MM.1S (cell line): ENCODE results near the gene LRMDA.

Experiments used
- DNase-seq: peaks from one replicate; pipeline ENCODE4 v3.0.0-alpha.2; 2015
- H2AFZ ChIP-seq: fragments of 300-600 bp; sonication (generic); 2 replicates; pipeline ENCODE4 v1.6.0; 2016; ENCODE audit warnings: antibody characterized with exemption, low read length
- H3F3A ChIP-seq: fragments of 300-600 bp; sonication (generic); 2 replicates; pipeline ENCODE4 v1.6.1; 2016; ENCODE audit warnings: mild to moderate bottlenecking, antibody characterized with exemption, low read length, moderate library complexity, mixed read lengths; ENCODE audit not compliant: insufficient read depth
- H3K27ac ChIP-seq: fragments of 300-600 bp; sonication (generic); 2 replicates; pipeline ENCODE4 v1.5.1; 2016; ENCODE audit warnings: mild to moderate bottlenecking, low read length
- H3K27me3 ChIP-seq: fragments of 300-600 bp; sonication (generic); replicated peaks from 2 replicates; pipeline ENCODE4 v1.6.0; 2016; ENCODE audit warnings: low read length; ENCODE audit not compliant: insufficient read depth
- H3K36me3 ChIP-seq: fragments of 300-600 bp; sonication (generic); replicated peaks from 2 replicates; pipeline ENCODE4 v1.6.1; 2016; ENCODE audit warnings: mild to moderate bottlenecking, low read length, mixed read lengths; ENCODE audit not compliant: insufficient read depth
- H3K4me1 ChIP-seq: fragments of 300-600 bp; sonication (generic); 2 replicates; pipeline ENCODE4 v1.6.1; 2016; ENCODE audit warnings: low read length, mixed read lengths
- H3K4me2 ChIP-seq: fragments of 300-600 bp; sonication (generic); 2 replicates; pipeline ENCODE4 v1.6.0; 2016; ENCODE audit warnings: low read depth, low read length
- H3K4me3 ChIP-seq: fragments of 300-600 bp; sonication (generic); 2 replicates; pipeline ENCODE4 v1.5.1; 2016; ENCODE audit warnings: low read length, mixed read lengths
- H3K79me2 ChIP-seq: fragments of 300-600 bp; sonication (generic); 2 replicates; pipeline ENCODE4 v1.6.1; 2016; ENCODE audit warnings: mixed run types, low read length, mixed read lengths
- H3K9ac ChIP-seq: fragments of 300-600 bp; sonication (generic); 2 replicates; pipeline ENCODE4 v1.6.1; 2016; ENCODE audit warnings: low read length, mixed read lengths
- H3K9me2 ChIP-seq: fragments of 300-600 bp; sonication (generic); replicated peaks from 2 replicates; pipeline ENCODE4 v1.6.1; 2016; ENCODE audit warnings: mild to moderate bottlenecking, low read length, mixed read lengths; ENCODE audit not compliant: insufficient read depth
- H3K9me3 ChIP-seq: fragments of 300-600 bp; sonication (generic); replicated peaks from 2 replicates; pipeline ENCODE4 v1.6.1; 2016; ENCODE audit warnings: mild to moderate bottlenecking, low read length, mixed read lengths; ENCODE audit not compliant: insufficient read depth
- H4K20me1 ChIP-seq: fragments of 300-600 bp; sonication (generic); 2 replicates; pipeline ENCODE4 v1.6.1; 2016; ENCODE audit warnings: mild to moderate bottlenecking, low read length, moderate library complexity, mixed read lengths; ENCODE audit not compliant: insufficient read depth
- EZH2 ChIP-seq: fragments of 300-600 bp; sonication (generic); optimal IDR thresholded peaks from 2 replicates; pipeline ENCODE3; 2017; ENCODE audit warnings: low read depth, mild to moderate bottlenecking, antibody characterized with exemption, low read length, mixed read lengths
- EZH2phosphoT487 ChIP-seq: fragments of 300-600 bp; sonication (generic); IDR thresholded peaks from 2 replicates; pipeline ENCODE4 v1.6.1; 2018; ENCODE audit warnings: antibody characterized with exemption, low read length
- TF ChIP-seq, protein P1 (sequence below): fragments of 300-600 bp; sonication (generic); IDR thresholded peaks from 2 replicates; pipeline ENCODE4 v1.5.1; 2016; ENCODE audit warnings: antibody characterized with exemption, low read length, mixed read lengths

The LRMDA gene

DNA sequence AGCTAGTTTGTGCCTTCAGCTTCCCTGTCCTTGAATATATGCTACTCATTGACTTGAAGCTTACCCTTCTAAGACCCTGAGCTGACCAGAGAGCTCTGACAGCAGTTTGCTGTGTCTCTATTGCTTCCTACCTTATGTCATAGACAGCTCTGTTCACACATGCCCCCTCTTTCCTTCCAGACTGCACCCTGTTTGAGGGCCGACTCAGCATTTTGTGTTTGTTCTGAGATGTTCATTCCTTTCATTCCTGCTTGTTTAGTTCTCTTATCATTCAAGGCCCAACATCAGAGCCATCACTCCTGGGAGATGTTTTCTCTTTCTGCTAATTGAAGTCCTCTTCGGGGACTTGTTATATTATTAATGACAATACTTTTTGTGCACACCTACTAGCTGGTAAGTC lies 518.9 kb downstream of the LRMDA start:
- no peaks in the 10 kb centered on the region for H3K79me2 ChIP-seq
- no peaks in the 10 kb centered on the region for H4K20me1 ChIP-seq
- H3K9ac ChIP-seq = no peak overlapping the region
- no peaks in the 10 kb centered on the region for H3K36me3 ChIP-seq
- H3K9me3 ChIP-seq = no peaks in the 10 kb centered on the region
- DNase-seq = no peak
- no peak overlapping the region for H2AFZ ChIP-seq
- H3K4me1 ChIP-seq = no peaks in the 10 kb centered on the region
- H3K9me2 ChIP-seq = no peaks in the 10 kb centered on the region
- no peaks in the 10 kb centered on the region for H3K27me3 ChIP-seq
- H3F3A ChIP-seq = no peaks in the 10 kb centered on the region
- no peak overlapping the region for H3K4me3 ChIP-seq
- no peak overlapping the region for H3K4me2 ChIP-seq
- no peak for TF ChIP-seq EZH2
- TF ChIP-seq EZH2phosphoT487 = no peak
- TF ChIP-seq, protein P1, sequence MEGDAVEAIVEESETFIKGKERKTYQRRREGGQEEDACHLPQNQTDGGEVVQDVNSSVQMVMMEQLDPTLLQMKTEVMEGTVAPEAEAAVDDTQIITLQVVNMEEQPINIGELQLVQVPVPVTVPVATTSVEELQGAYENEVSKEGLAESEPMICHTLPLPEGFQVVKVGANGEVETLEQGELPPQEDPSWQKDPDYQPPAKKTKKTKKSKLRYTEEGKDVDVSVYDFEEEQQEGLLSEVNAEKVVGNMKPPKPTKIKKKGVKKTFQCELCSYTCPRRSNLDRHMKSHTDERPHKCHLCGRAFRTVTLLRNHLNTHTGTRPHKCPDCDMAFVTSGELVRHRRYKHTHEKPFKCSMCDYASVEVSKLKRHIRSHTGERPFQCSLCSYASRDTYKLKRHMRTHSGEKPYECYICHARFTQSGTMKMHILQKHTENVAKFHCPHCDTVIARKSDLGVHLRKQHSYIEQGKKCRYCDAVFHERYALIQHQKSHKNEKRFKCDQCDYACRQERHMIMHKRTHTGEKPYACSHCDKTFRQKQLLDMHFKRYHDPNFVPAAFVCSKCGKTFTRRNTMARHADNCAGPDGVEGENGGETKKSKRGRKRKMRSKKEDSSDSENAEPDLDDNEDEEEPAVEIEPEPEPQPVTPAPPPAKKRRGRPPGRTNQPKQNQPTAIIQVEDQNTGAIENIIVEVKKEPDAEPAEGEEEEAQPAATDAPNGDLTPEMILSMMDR = no peak
- H3K27ac ChIP-seq = no peak overlapping the region

DNA sequence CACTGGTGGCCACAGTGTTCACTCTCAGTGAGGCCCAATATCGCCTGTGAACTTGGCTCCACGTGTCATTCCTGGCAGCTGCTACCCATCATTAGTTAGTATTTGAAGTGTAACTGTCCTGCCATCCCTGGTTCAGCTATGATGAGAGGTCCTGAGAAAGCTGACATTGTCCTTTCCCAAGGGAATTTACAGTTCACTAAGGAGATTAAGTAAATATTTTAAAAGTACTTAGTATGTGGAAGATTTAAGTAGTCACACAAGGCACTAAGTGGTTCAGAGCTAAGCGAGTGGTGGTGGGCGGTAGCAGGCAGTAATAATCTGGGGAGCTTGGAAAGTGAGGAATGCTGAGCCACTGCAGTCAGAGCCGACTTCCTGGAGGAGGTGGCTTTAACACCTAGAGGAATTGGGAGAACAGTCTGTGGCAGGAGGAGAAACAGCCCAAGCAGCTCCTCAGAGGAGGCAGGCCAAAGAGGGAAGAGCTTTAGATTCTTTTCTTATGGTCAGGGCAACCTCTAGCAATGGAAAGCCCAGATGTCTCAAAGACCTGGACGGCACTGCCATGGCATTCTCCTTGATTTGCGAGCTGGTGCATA lies 519.7 kb downstream of the LRMDA start:
- Histone ChIP-seq H3K9me2 (no peaks in the 10 kb centered on the region), H3K79me2 (no peaks in the 10 kb centered on the region), H3K4me2 (no peak overlapping the region), H3K4me1 (no peaks in the 10 kb centered on the region), H4K20me1 (no peaks in the 10 kb centered on the region), H3F3A (no peaks in the 10 kb centered on the region), H3K4me3 (no peak overlapping the region), H3K36me3 (no peaks in the 10 kb centered on the region), H3K9ac (no peak overlapping the region), H2AFZ (no peak overlapping the region), H3K27ac (no peak overlapping the region), H3K9me3 (no peaks in the 10 kb centered on the region), H3K27me3 (no peaks in the 10 kb centered on the region)
- no peak for DNase-seq
- TF ChIP-seq EZH2 (no peak), EZH2phosphoT487 (no peak)
- TF ChIP-seq, protein P1 = no peak

DNA sequence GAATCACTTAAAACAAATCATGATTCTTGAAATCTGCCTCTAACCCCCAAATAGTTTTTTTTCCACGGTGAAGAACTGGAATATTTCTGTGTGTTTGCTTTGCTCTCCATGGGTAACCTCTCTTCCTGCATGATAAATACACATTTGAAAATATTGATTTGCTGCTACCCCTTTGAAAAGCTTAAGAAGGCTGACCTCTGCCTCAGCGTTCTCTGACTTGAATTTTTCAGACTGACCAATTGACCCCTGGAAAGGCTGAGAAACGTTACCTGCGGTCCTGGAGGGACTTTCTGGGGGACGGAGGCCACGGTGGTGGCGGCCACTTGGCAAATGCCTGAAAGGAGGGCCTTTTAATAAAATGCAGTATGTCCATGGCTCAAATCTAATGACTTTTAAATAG lies 520.2 kb downstream of the LRMDA start:
- Histone ChIP-seq H3K9ac (no peak overlapping the region), H3K4me2 (no peak overlapping the region), H3K36me3 (no peaks in the 10 kb centered on the region), H3K9me3 (no peaks in the 10 kb centered on the region), H4K20me1 (no peaks in the 10 kb centered on the region), H3K27me3 (no peaks in the 10 kb centered on the region), H2AFZ (no peak overlapping the region), H3K9me2 (no peaks in the 10 kb centered on the region), H3K4me1 (no peaks in the 10 kb centered on the region), H3F3A (no peaks in the 10 kb centered on the region), H3K79me2 (no peaks in the 10 kb centered on the region), H3K27ac (no peak overlapping the region), H3K4me3 (no peak overlapping the region)
- no peak for TF ChIP-seq EZH2phosphoT487
- DNase-seq = no peak

DNA sequence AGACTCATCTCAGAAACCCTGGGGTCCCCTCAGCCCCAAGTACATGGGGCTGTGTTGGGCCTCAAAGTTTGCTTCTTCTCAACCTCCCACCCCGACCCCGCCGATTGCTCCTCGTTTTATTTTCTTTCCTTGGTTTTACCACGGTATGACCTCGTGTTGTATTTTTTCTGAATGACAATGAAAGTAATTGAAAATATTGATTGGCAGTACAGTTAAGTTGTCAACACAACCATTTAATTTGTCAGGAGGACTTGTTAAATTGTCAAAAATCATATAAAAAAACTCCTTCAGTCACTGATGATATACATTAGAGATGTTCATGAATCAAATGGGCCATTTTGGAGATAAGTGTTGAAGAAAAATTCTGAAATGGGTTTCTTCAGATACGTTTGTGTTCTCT lies 520.7 kb downstream of the LRMDA start:
- Histone ChIP-seq H3K27me3 (no peaks in the 10 kb centered on the region), H3K4me3 (no peak overlapping the region), H3K9me2 (no peaks in the 10 kb centered on the region), H2AFZ (no peak overlapping the region), H3K4me2 (no peak overlapping the region), H3K36me3 (no peaks in the 10 kb centered on the region), H4K20me1 (no peaks in the 10 kb centered on the region), H3K4me1 (no peaks in the 10 kb centered on the region), H3K79me2 (no peaks in the 10 kb centered on the region), H3K27ac (no peak overlapping the region), H3K9me3 (no peaks in the 10 kb centered on the region), H3K9ac (no peak overlapping the region), H3F3A (no peaks in the 10 kb centered on the region)
- DNase-seq = no peak
- TF ChIP-seq EZH2phosphoT487 = no peak
- TF ChIP-seq, protein P1 = no peak
- no peak for TF ChIP-seq EZH2
